ENCODE data around the gene CELF1. TPM values are rescaled to one million over a fixed set of nuclear protein-coding genes. Genes with fewer than 3 reads are reported as not detected.

The CELF1 gene
- total and polyA plus RNA-seq, 2 experiments from 2014 or later = 59.1 to 84.6 TPM

DNA sequence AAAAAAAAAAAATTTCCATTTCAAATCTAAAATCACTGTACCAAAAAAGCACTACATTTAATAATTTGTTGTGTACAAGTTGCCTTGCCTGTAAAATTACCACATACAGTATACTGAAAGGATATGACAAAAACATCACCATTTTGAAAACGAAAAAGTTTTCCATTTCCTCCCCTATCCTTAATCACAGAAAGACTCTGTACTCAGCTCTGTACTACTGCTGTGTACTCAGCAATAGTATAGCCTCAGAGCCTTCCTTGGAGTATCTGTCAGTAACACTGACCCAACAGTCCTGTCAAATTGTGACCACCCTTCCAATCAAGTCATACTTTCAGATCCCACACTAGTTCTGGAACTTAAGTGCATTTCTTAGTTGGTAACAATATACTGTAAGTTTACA lies 48.0 kb downstream of the CELF1 start:
- TF ChIP-seq EZH2phosphoT487 (IDR thresholded peaks at IDR 0.05; ENCODE audit: low read depth, severe bottlenecking, unreplicated experiment) = no peak
- TF ChIP-seq, protein P1, sequence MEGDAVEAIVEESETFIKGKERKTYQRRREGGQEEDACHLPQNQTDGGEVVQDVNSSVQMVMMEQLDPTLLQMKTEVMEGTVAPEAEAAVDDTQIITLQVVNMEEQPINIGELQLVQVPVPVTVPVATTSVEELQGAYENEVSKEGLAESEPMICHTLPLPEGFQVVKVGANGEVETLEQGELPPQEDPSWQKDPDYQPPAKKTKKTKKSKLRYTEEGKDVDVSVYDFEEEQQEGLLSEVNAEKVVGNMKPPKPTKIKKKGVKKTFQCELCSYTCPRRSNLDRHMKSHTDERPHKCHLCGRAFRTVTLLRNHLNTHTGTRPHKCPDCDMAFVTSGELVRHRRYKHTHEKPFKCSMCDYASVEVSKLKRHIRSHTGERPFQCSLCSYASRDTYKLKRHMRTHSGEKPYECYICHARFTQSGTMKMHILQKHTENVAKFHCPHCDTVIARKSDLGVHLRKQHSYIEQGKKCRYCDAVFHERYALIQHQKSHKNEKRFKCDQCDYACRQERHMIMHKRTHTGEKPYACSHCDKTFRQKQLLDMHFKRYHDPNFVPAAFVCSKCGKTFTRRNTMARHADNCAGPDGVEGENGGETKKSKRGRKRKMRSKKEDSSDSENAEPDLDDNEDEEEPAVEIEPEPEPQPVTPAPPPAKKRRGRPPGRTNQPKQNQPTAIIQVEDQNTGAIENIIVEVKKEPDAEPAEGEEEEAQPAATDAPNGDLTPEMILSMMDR (IDR thresholded peaks at IDR 0.05; ENCODE audit: poor library complexity) = no peak
- TF ChIP-seq EZH2 (IDR thresholded peaks at IDR 0.05; ENCODE audit: borderline replicate concordance) = no peak
- Histone ChIP-seq H4K20me1 (ENCODE audit: insufficient read depth, poor library complexity, severe bottlenecking) (peaks cover 78% of the 10 kb centered on the region), H3K79me2 (peaks cover 99% of the 10 kb centered on the region)

DNA sequence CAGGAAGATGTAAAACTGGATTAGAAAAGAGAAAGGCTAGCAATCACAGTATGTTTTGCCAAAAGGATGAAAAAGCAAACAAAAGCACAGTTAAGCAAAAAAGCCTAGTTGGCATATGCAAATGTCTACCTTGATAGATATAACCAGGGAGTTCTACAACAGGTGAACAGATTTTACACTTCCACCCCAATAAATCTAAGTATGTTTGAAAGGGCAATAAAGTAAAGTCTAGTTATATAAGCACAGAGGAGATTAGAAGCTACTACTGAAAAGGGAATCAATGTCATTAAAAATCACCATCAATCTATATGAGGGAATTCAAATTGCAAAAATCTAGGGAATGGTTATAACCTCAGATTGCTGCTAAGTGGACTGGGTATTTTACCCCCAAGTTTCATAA lies 49.7 kb downstream of the CELF1 start:
- H3K4me3 ChIP-seq = no peak overlapping the region
- no peak for TF ChIP-seq EZH2phosphoT487 (IDR thresholded peaks at IDR 0.05; ENCODE audit: low read depth, severe bottlenecking, unreplicated experiment)
- TF ChIP-seq, protein P1 (IDR thresholded peaks at IDR 0.05; ENCODE audit: poor library complexity) = no peak
- no peaks in the 10 kb centered on the region for H3K9me2 ChIP-seq (replicated peaks; ENCODE audit: insufficient read depth)
- no peak overlapping the region for H3K4me2 ChIP-seq
- H3K4me1 ChIP-seq (ENCODE audit: insufficient read depth) = peaks cover 15% of the 10 kb centered on the region
- no peaks in the 10 kb centered on the region for H3K9me3 ChIP-seq (ENCODE audit: low read depth)
- no peak for DNase-seq (ENCODE audit: low spot score)
- no peak overlapping the region for H2AFZ ChIP-seq
- no peaks in the 10 kb centered on the region for H3K27me3 ChIP-seq
- H3K79me2 ChIP-seq = peaks cover 99% of the 10 kb centered on the region
- H3K36me3 ChIP-seq (replicated peaks; ENCODE audit: insufficient read depth, low read depth) = no peaks in the 10 kb centered on the region
- no peak overlapping the region for H3K27ac ChIP-seq
- peaks cover 82% of the 10 kb centered on the region for H4K20me1 ChIP-seq (ENCODE audit: insufficient read depth, poor library complexity, severe bottlenecking)

More for the DNA sequence above, 48.0 kb downstream of the CELF1 start:
- Histone ChIP-seq H3K4me2 (no peak overlapping the region), H3K4me1 (ENCODE audit: insufficient read depth) (peaks cover 14% of the 10 kb centered on the region), H3K9me2 (replicated peaks; ENCODE audit: insufficient read depth) (no peaks in the 10 kb centered on the region), H3K9me3 (ENCODE audit: low read depth) (no peaks in the 10 kb centered on the region), H2AFZ (no peak overlapping the region), H3K36me3 (replicated peaks; ENCODE audit: insufficient read depth, low read depth) (no peaks in the 10 kb centered on the region), H3K4me3 (no peak overlapping the region), H3K27ac (no peak overlapping the region), H3K27me3 (no peaks in the 10 kb centered on the region)
- DNase-seq (ENCODE audit: low spot score) = no peak
- 93% methylated on average over 1 of the region's 1 CpG for WGBS (ENCODE audit: low lambda C conversion rate, missing lambda C conversion rate)

DNA sequence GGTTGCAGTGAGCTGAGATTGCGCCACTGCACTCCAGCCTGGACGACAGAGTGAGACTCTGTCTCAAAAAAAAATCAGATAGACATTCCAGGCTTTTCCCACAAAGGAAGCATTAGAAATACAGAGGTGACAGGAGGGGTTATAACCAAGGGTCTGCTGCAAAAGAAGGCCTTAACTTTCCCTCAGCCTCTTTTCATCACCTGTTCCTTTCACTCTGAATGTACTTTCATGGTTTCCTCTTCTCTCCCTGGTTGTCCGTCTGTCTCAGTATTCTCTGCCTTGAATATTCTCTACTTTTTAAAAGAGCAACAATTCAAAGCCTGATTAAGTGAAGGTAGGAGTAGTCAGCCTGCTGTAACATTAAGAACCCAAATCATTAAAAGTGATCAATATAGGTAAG lies 50.2 kb downstream of the CELF1 start:
- Histone ChIP-seq H3K4me2 (no peak overlapping the region), H3K9me2 (replicated peaks; ENCODE audit: insufficient read depth) (no peaks in the 10 kb centered on the region), H4K20me1 (ENCODE audit: insufficient read depth, poor library complexity, severe bottlenecking) (peaks cover 80% of the 10 kb centered on the region), H3K4me3 (no peak overlapping the region), H3K4me1 (ENCODE audit: insufficient read depth) (peaks cover 10% of the 10 kb centered on the region), H3K27ac (no peak overlapping the region), H3K79me2 (peaks cover 99% of the 10 kb centered on the region), H3K36me3 (replicated peaks; ENCODE audit: insufficient read depth, low read depth) (no peaks in the 10 kb centered on the region), H3K27me3 (no peaks in the 10 kb centered on the region), H3K9me3 (ENCODE audit: low read depth) (no peaks in the 10 kb centered on the region), H2AFZ (no peak overlapping the region)
- WGBS (ENCODE audit: low lambda C conversion rate, missing lambda C conversion rate) = 94% methylated on average over 3 of the region's 3 CpGs
- no peak for DNase-seq (ENCODE audit: low spot score)
- TF ChIP-seq, protein P1 (IDR thresholded peaks at IDR 0.05; ENCODE audit: poor library complexity) = no peak
- TF ChIP-seq EZH2 (IDR thresholded peaks at IDR 0.05; ENCODE audit: borderline replicate concordance) = no peak
- no peak for TF ChIP-seq EZH2phosphoT487 (IDR thresholded peaks at IDR 0.05; ENCODE audit: low read depth, severe bottlenecking, unreplicated experiment)

DNA sequence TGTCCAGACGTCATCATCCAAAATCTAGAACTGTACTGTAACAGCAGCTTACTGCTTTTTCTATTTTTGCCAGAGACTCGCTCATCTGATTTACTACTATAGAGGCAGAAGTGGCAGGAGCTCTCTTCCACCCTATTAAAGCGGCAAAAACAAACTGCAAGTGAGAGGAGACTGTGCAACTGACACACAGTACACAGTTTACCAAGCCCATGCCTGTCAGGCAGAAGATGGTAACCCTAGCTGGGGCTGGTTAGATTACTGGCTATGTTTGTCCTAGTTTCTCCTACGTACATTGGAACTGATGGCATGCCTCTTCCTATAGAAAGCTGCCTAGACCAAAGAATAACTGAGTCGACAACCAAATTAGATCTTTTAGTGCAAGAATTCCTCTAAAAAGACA lies 51.8 kb downstream of the CELF1 start:
- Histone ChIP-seq H3K4me3 (no peak overlapping the region), H3K4me1 (ENCODE audit: insufficient read depth) (peaks cover 6% of the 10 kb centered on the region), H4K20me1 (ENCODE audit: insufficient read depth, poor library complexity, severe bottlenecking) (peaks cover 73% of the 10 kb centered on the region), H2AFZ (no peak overlapping the region), H3K4me2 (no peak overlapping the region), H3K79me2 (peaks cover 99% of the 10 kb centered on the region), H3K27me3 (no peaks in the 10 kb centered on the region), H3K9me2 (replicated peaks; ENCODE audit: insufficient read depth) (no peaks in the 10 kb centered on the region), H3K9me3 (ENCODE audit: low read depth) (no peaks in the 10 kb centered on the region), H3K36me3 (replicated peaks; ENCODE audit: insufficient read depth, low read depth) (no peaks in the 10 kb centered on the region), H3K27ac (no peak overlapping the region)
- DNase-seq (ENCODE audit: low spot score) = no peak
- WGBS (ENCODE audit: low lambda C conversion rate, missing lambda C conversion rate) = 92% methylated on average over 5 of the region's 5 CpGs
- no peak for TF ChIP-seq EZH2 (IDR thresholded peaks at IDR 0.05; ENCODE audit: borderline replicate concordance)
- no peak for TF ChIP-seq EZH2phosphoT487 (IDR thresholded peaks at IDR 0.05; ENCODE audit: low read depth, severe bottlenecking, unreplicated experiment)
- TF ChIP-seq, protein P1 (IDR thresholded peaks at IDR 0.05; ENCODE audit: poor library complexity) = no peak

Measured in hepatocyte (in vitro differentiated cells).